Large intestine (tissue), 1 donor: ENCODE results near the gene MINDY1. TPM values are rescaled to one million over a fixed set of nuclear protein-coding genes. Genes with fewer than 3 reads are reported as not detected.

Experiments used
- polyA plus RNA-seq: library from polyadenylated mRNA; unstranded; fragments of 120-200 nt; gene quantifications from one replicate; pipeline ENCODE4 v1.2.1, GENCODE V29; 2013

The MINDY1 gene
- polyA plus RNA-seq, 1 donor, result 24.5 TPM

Other genes starting within 250 kb of the MINDY1 start
- 61.7 TPM for gene CTSS, start 241.1 kb downstream of the MINDY1 start, polyA plus RNA-seq
- 18.3 TPM for gene CTSK, start 198.6 kb downstream of the MINDY1 start, polyA plus RNA-seq
- gene ARNT, start 130.3 kb downstream of the MINDY1 start, polyA plus RNA-seq, result 35.2 TPM
- gene CTXND2, start 119.8 kb downstream of the MINDY1 start, polyA plus RNA-seq, result not detected
- 56.7 TPM for gene SETDB1, start 80.5 kb downstream of the MINDY1 start, polyA plus RNA-seq
- gene CERS2, start 32.1 kb downstream of the MINDY1 start, polyA plus RNA-seq, result 310 TPM
- gene ANXA9, start 24.6 kb downstream of the MINDY1 start, polyA plus RNA-seq, result 3.2 TPM
- 25.8 TPM for gene PRUNE1, start 1.5 kb upstream of the MINDY1 start, polyA plus RNA-seq
- 1.3 TPM for gene BNIPL, start 29.7 kb upstream of the MINDY1 start, polyA plus RNA-seq
- gene C1orf56, start 40.8 kb upstream of the MINDY1 start, polyA plus RNA-seq, result 7.0 TPM
- 58.2 TPM for gene CDC42SE1, start 52.7 kb upstream of the MINDY1 start, polyA plus RNA-seq
- gene MLLT11, start 53.5 kb upstream of the MINDY1 start, polyA plus RNA-seq, result 17.4 TPM
- 11.6 TPM for gene GABPB2, start 63.9 kb upstream of the MINDY1 start, polyA plus RNA-seq
- gene SEMA6C, start 139.7 kb upstream of the MINDY1 start, polyA plus RNA-seq, result 23.4 TPM
- 5.0 TPM for gene TNFAIP8L2, start 149.7 kb upstream of the MINDY1 start, polyA plus RNA-seq
- gene LYSMD1, start 159.0 kb upstream of the MINDY1 start, polyA plus RNA-seq, result 10.7 TPM
- 38.7 TPM for gene SCNM1, start 159.2 kb upstream of the MINDY1 start, polyA plus RNA-seq
- gene TMOD4, start 169.1 kb upstream of the MINDY1 start, polyA plus RNA-seq, result 0.64 TPM
- gene VPS72, start 183.3 kb upstream of the MINDY1 start, polyA plus RNA-seq, result 43.7 TPM
- 32.9 TPM for gene PIP5K1A, start 191.7 kb upstream of the MINDY1 start, polyA plus RNA-seq
- gene PSMD4, start 247.8 kb upstream of the MINDY1 start, polyA plus RNA-seq, result 118 TPM